Raji (cell line): ENCODE measurements around the gene COLQ.

Experiments
- POLR2A ChIP-seq: IDR thresholded peaks from 2 replicates; pipeline ENCODE4 v1.6.1; 2011; ENCODE audit warnings: low read depth, low read length, control low read depth; ENCODE audit not compliant: insufficient read depth

Gene COLQ

GRCh38 chr3:15527031-15527459 lies 5.5 kb upstream of the COLQ start:
- TF ChIP-seq POLR2A: no peak

GRCh38 chr3:15525790-15526189 lies 4.3 kb upstream of the COLQ start:
- no peak for TF ChIP-seq POLR2A

GRCh38 chr3:15523660-15524417 lies 2.3 kb upstream of the COLQ start:
- no peak for TF ChIP-seq POLR2A

GRCh38 chr3:15522016-15522415 lies 510 bp upstream of the COLQ start:
- TF ChIP-seq POLR2A: no peak

DNA sequence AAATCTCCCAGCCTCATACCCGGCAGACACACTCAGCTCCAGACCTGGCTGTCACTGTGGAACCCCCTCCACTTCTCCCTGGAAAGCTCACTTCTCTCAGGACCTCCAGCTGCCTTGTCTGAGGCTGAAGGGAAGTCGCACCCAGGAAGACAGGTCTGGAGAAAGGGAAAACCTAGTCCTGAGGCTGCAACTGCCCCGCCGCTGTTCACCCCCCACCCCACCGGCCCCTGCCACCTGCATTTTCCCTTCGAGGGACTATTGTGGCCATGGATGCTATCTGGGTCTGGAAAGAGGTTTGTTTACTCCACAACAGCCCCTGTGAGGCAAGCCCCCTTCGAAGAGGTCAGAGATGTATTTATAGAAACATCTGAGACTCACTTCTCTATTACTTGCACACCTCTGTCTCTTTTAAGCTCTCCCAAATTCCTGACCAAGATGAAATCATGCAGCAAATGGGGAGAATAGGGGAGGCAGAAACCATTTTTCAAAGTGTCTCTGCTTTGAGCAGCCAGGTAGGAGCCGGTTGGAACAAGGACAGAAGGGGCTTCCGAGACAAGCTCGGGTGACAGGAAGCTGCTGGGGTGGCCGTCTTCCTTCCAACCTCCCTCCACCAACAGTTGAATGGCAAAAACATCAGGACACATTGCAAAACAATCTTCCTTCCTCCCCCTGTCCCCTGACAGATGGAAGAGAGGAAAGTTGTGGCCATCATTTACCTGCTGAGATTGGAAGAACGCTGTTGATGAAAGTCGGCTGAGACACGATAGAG lies 518 bp downstream of the COLQ start:
- no peak for TF ChIP-seq POLR2A

DNA sequence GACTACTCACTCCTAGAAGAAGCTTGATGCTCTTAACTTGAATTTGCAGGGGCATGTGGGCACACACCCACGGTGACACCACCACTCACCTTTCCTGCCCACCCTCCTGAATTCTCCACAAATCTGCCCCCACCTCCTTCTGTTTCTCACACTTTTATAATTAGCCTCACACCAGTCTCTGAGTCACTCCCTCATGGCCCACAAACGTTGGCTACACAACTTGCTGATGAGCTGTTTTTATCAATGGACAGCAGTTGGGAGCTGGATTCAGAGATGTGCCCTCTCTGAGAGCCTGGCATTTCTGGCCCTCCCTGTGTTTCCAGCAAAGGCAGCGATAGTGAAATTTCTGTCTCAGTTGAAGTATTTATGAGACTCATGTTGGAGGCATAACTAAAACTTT lies 1.3 kb downstream of the COLQ start:
- TF ChIP-seq POLR2A: no peak

GRCh38 chr3:15519096-15519495 lies 2.4 kb downstream of the COLQ start:
- TF ChIP-seq POLR2A: no peak

GRCh38 chr3:15514663-15515340 lies 6.7 kb downstream of the COLQ start:
- TF ChIP-seq POLR2A: no peak

DNA sequence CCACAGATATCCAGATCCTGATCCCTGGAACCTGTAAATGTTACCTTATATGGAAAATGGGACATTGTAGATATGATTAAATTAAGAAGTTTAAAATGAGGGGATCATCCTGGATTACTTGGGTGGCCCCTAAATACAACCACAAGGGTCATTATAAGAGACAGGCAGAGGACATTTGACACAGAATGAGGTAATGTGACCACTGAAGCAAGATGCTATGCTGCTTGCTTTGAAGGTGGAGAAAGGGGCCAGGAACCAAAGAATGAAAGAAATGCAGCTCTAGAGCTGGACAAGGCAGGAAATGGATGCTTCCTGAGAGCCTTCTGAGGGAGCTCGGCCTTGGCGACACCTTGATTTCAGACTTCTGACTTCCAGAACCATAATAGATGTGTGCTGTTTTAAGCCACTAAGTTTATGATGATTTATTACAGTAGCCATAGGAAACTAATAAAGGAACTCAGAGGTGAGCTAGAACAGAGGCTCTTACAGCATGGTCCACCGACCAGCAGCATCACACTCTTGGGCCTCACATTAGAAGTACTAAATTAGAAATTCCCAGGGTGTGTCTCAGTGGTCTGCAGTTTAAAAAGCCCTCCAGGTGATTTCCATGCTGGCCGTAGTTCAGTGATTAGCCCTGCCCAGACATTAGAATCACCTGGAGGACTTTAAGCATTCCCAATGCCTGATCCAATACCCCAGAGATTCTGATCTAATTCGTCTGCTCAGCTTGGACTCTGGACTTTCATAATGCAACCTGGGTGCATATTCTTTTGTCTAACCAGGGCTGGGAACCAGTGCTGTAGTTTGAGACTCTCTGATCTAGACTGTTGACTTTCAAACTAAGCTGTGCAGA lies 7.5 kb downstream of the COLQ start:
- no peak for TF ChIP-seq POLR2A

GRCh38 chr3:15513116-15513515 lies 8.4 kb downstream of the COLQ start:
- no peak for TF ChIP-seq POLR2A

GRCh38 chr3:15512166-15512565 lies 9.3 kb downstream of the COLQ start:
- TF ChIP-seq POLR2A: no peak

- TF ChIP-seq POLR2A: no peak
These were observed 10.3 kb downstream of the COLQ start for GRCh38 chr3:15511156-15511555.

GRCh38 chr3:15510493-15510892 lies 11.0 kb downstream of the COLQ start:
- TF ChIP-seq POLR2A: no peak

GRCh38 chr3:15506571-15506970 lies 14.9 kb downstream of the COLQ start:
- no peak for TF ChIP-seq POLR2A
